Astrocyte (in vitro differentiated cells and primary cell): ENCODE data around the gene PBX2. TPM values are rescaled to one million over a fixed set of nuclear protein-coding genes. Genes with fewer than 3 reads are reported as not detected.

Source experiments
- DNase-seq: peaks from one replicate; pipeline ENCODE4 v3.0.0-alpha.2; 2010; ENCODE audit warnings: low read depth
- FAIRE-seq: peaks from 2 replicates; lab custom pipeline; 2011; peaks lifted over from hg19 to GRCh38; lab: Jason Lieb, UNC
- H2AFZ ChIP-seq: 2 replicates; pipeline ENCODE4 v1.6.0; 2012; ENCODE audit warnings: low read depth, low read length, inconsistent platforms
- H3K27ac ChIP-seq: 2 replicates; pipeline ENCODE4 v1.5.1; 2011; ENCODE audit warnings: low read depth, low read length, inconsistent platforms
- H3K27me3 ChIP-seq: 2 replicates; pipeline ENCODE4 v1.6.0; 2011; ENCODE audit warnings: low read length, inconsistent platforms; ENCODE audit not compliant: insufficient read depth
- H3K36me3 ChIP-seq: 2 replicates; pipeline ENCODE4 v1.5.1; 2011; ENCODE audit warnings: low read length, inconsistent platforms; ENCODE audit not compliant: insufficient read depth
- H3K4me1 ChIP-seq: 2 replicates; pipeline ENCODE4 v1.5.1; 2011; ENCODE audit warnings: low read length, inconsistent platforms; ENCODE audit not compliant: insufficient read depth
- H3K4me2 ChIP-seq: 2 replicates; pipeline ENCODE4 v1.6.0; 2012; ENCODE audit warnings: low read length, inconsistent platforms
- H3K4me3 ChIP-seq: 2 replicates; pipeline ENCODE4 v1.5.1; 2011; ENCODE audit warnings: low read depth, mild to moderate bottlenecking, low read length, inconsistent platforms; ENCODE audit not compliant: insufficient read depth
- H3K79me2 ChIP-seq: 2 replicates; pipeline ENCODE4 v1.6.0; 2012; ENCODE audit warnings: mild to moderate bottlenecking, low read length, inconsistent platforms; ENCODE audit not compliant: insufficient read depth
- H3K9ac ChIP-seq: 2 replicates; pipeline ENCODE4 v1.6.0; 2012; ENCODE audit warnings: mild to moderate bottlenecking, low read length, inconsistent platforms
- H3K9me3 ChIP-seq: 2 replicates; pipeline ENCODE4 v1.5.1; 2012; ENCODE audit warnings: low read depth, mild to moderate bottlenecking, low read length, inconsistent platforms; ENCODE audit not compliant: insufficient read depth
- H4K20me1 ChIP-seq: 2 replicates; pipeline ENCODE4 v1.6.0; 2012; ENCODE audit warnings: low read length, inconsistent platforms; ENCODE audit not compliant: insufficient read depth
- H3K27ac Mint-ChIP-seq: one replicate; pipeline ENCODE4 v1.8.0; 2021; ENCODE audit warnings: mild to moderate bottlenecking, mixed read lengths; ENCODE audit not compliant: unreplicated experiment
- H3K27me3 Mint-ChIP-seq: one replicate; pipeline ENCODE4 v1.8.0; 2021; ENCODE audit warnings: low read depth, mixed read lengths; ENCODE audit not compliant: unreplicated experiment
- H3K36me3 Mint-ChIP-seq: one replicate; pipeline ENCODE4 v1.8.0; 2021; ENCODE audit warnings: low read depth, mixed read lengths; ENCODE audit not compliant: unreplicated experiment
- H3K4me1 Mint-ChIP-seq: one replicate; pipeline ENCODE4 v1.8.0; 2021; ENCODE audit warnings: low read depth, mixed read lengths; ENCODE audit not compliant: unreplicated experiment
- H3K4me3 Mint-ChIP-seq: one replicate; pipeline ENCODE4 v1.8.0; 2021; ENCODE audit warnings: mild to moderate bottlenecking, moderate library complexity, mixed read lengths; ENCODE audit not compliant: unreplicated experiment
- H3K9me3 Mint-ChIP-seq: one replicate; pipeline ENCODE4 v1.8.0; 2021; ENCODE audit warnings: mild to moderate bottlenecking, mixed read lengths; ENCODE audit not compliant: unreplicated experiment
- EZH2 ChIP-seq: IDR thresholded peaks from 2 replicates; pipeline ENCODE4 v1.6.1; 2012; ENCODE audit warnings: mild to moderate bottlenecking, low read length, inconsistent platforms; ENCODE audit not compliant: insufficient read depth
- total RNA-seq: library from RNA; stranded (reverse); gene quantifications from 2 replicates; pipeline ENCODE4 v1.2.1, GENCODE V29; 2021
- TF ChIP-seq, protein P1 (sequence below): IDR thresholded peaks from 2 replicates; pipeline ENCODE4 v1.5.1; 2011; ENCODE audit warnings: low read depth, mild to moderate bottlenecking, inconsistent platforms, low read length, moderate library complexity; ENCODE audit not compliant: insufficient read depth

The PBX2 gene
- total RNA-seq, 1 donor from 2014 or later: 80.7 TPM

- no peaks in the 10 kb centered on the region for H3K9me3 Mint-ChIP-seq
- H3K27me3 Mint-ChIP-seq: no peaks in the 10 kb centered on the region
- Histone ChIP-seq H2AFZ (no peak overlapping the region), H3K79me2 (peaks cover 38% of the 10 kb centered on the region), H3K4me1 (peaks cover 29% of the 10 kb centered on the region), H3K4me3 (peak overlapping the region; percentile 66), H3K27me3 (no peaks in the 10 kb centered on the region), H3K27ac (peak overlapping the region; percentile 82), H3K4me2 (peak overlapping the region; percentile 44), H4K20me1 (no peaks in the 10 kb centered on the region), H3K9ac (peak overlapping the region; percentile 93), H3K36me3 (peaks cover 8% of the 10 kb centered on the region), H3K9me3 (no peaks in the 10 kb centered on the region)
- peak overlapping the region; percentile 23 for H3K4me3 Mint-ChIP-seq
- H3K36me3 Mint-ChIP-seq: peaks cover 13% of the 10 kb centered on the region
- no peak for FAIRE-seq
- H3K27ac Mint-ChIP-seq: peak overlapping the region; percentile 63
- H3K4me1 Mint-ChIP-seq: peaks cover 35% of the 10 kb centered on the region
- DNase-seq: no peak
- TF ChIP-seq, protein P1, sequence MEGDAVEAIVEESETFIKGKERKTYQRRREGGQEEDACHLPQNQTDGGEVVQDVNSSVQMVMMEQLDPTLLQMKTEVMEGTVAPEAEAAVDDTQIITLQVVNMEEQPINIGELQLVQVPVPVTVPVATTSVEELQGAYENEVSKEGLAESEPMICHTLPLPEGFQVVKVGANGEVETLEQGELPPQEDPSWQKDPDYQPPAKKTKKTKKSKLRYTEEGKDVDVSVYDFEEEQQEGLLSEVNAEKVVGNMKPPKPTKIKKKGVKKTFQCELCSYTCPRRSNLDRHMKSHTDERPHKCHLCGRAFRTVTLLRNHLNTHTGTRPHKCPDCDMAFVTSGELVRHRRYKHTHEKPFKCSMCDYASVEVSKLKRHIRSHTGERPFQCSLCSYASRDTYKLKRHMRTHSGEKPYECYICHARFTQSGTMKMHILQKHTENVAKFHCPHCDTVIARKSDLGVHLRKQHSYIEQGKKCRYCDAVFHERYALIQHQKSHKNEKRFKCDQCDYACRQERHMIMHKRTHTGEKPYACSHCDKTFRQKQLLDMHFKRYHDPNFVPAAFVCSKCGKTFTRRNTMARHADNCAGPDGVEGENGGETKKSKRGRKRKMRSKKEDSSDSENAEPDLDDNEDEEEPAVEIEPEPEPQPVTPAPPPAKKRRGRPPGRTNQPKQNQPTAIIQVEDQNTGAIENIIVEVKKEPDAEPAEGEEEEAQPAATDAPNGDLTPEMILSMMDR: no peak
- TF ChIP-seq EZH2: no peak
Observed at GRCh38 chr6:32190911-32191677, 1.1 kb upstream of the PBX2 start.

DNA sequence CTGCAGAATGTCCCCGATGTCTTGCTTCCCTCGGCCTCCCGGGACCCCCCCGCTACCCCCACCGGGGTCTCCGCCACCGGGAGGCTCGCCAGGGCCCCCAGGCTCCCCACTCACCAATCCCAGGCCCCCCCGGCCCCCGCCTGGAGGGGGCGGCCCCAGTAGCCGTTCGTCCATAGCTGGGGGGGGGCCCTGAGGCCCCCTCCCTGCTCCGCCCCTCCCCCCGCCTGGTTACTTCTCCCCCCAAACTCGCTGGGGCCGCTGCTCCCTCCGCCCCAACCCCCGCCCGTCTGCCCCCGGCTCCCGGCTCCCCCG is 304 bp downstream of the PBX2 start:
- peak overlapping the region; percentile 95 for H3K27ac Mint-ChIP-seq
- Histone ChIP-seq H3K79me2 (peaks cover 38% of the 10 kb centered on the region), H3K9me3 (no peaks in the 10 kb centered on the region), H3K27ac (peak overlapping the region; percentile 72), H3K4me2 (peak overlapping the region; percentile 100), H3K27me3 (no peaks in the 10 kb centered on the region), H3K36me3 (peaks cover 8% of the 10 kb centered on the region), H3K9ac (peak overlapping the region; percentile 93), H2AFZ (no peak overlapping the region), H4K20me1 (no peaks in the 10 kb centered on the region), H3K4me3 (peak overlapping the region; percentile 74), H3K4me1 (peaks cover 27% of the 10 kb centered on the region)
- no peaks in the 10 kb centered on the region for H3K27me3 Mint-ChIP-seq
- peaks cover 40% of the 10 kb centered on the region for H3K4me1 Mint-ChIP-seq
- TF ChIP-seq, protein P1: no peak
- TF ChIP-seq EZH2: no peak
- peaks cover 18% of the 10 kb centered on the region for H3K36me3 Mint-ChIP-seq
- DNase-seq (no peak), FAIRE-seq (no peak)
- peak overlapping the region; percentile 95 for H3K4me3 Mint-ChIP-seq
- no peaks in the 10 kb centered on the region for H3K9me3 Mint-ChIP-seq

DNA sequence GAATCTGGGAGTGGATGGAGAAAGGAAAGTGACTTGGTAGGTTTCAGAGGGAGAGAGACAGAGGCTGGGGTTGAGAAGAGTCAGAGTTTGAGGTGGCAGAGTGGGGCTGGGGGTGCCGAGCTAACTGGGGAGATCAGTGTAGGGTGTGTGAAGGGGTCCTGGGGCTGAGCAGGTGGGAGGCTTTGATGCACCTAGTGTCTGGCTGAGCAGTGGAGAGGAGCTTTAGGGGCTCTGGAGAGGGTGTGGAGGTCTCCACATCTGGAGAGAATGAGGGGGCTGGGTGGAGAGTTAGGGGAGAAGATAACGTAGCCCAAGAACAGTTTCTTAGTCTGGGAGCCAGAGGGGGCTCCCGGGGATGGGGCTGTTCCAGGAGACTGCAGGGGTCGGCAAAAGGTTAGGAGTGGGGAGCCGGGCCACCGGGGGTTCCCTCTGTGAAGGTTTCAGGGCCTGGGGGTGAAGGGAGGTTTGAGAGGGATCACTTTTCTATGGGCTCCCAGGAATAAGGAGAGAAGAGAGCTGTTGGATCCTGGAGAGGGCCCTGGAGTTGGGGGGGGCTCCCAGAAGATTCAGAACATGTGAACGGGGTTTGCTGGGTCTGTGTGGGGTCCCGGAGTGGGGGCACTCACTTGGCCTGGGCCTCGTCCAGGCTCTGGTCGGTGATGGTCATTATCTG is 797 bp downstream of the PBX2 start:
- no peak for DNase-seq
- H3K79me2 ChIP-seq: peaks cover 38% of the 10 kb centered on the region
- H3K9ac ChIP-seq: peak overlapping the region; percentile 93
- H4K20me1 ChIP-seq: no peaks in the 10 kb centered on the region
- Mint-ChIP-seq H3K4me3 (peak overlapping the region; percentile 95), H3K27ac (peak overlapping the region; percentile 95), H3K9me3 (no peaks in the 10 kb centered on the region), H3K4me1 (peaks cover 38% of the 10 kb centered on the region), H3K36me3 (peaks cover 18% of the 10 kb centered on the region), H3K27me3 (no peaks in the 10 kb centered on the region)
- H3K27me3 ChIP-seq: no peaks in the 10 kb centered on the region
- H3K27ac ChIP-seq: peak overlapping the region; percentile 72
- H3K4me2 ChIP-seq: peak overlapping the region; percentile 100
- peaks cover 26% of the 10 kb centered on the region for H3K4me1 ChIP-seq
- H3K36me3 ChIP-seq: peaks cover 8% of the 10 kb centered on the region
- FAIRE-seq: no peak
- no peaks in the 10 kb centered on the region for H3K9me3 ChIP-seq
- no peak overlapping the region for H2AFZ ChIP-seq
- peak overlapping the region; percentile 74 for H3K4me3 ChIP-seq
- TF ChIP-seq, protein P1: no peak
- no peak for TF ChIP-seq EZH2
